Neural cell (in vitro differentiated cells): Measurements from ENCODE around the gene TMEM11. TPM values are rescaled to one million over a fixed set of nuclear protein-coding genes. Genes with fewer than 3 reads are reported as not detected.

Experiments
- H2AFZ ChIP-seq: fragments of 200-600, 300-800 bp; sonication (generic), shearing (Covaris generic); 2 replicates; pipeline ENCODE4 v1.6.0; 2014; ENCODE audit warnings: low read depth, mild to moderate bottlenecking, antibody characterized with exemption, low read length, moderate library complexity
- H3F3A ChIP-seq: fragments of 200-600 bp; shearing (Covaris generic); 2 replicates; pipeline ENCODE4 v1.6.1; 2016; ENCODE audit warnings: mild to moderate bottlenecking, moderate library complexity, mixed read lengths, antibody characterized with exemption, low read length; ENCODE audit not compliant: insufficient read depth, poor library complexity, severe bottlenecking
- H3K27ac ChIP-seq: fragments of 200-600, 300-800 bp; sonication (generic), shearing (Covaris generic); 2 replicates; pipeline ENCODE4 v1.5.1; 2014; ENCODE audit warnings: mild to moderate bottlenecking, low read length, moderate library complexity
- H3K27me3 ChIP-seq: fragments of 300-800, 200-600 bp; sonication (generic), shearing (Covaris generic); 2 replicates; pipeline ENCODE4 v1.6.0; 2014; ENCODE audit warnings: mild to moderate bottlenecking, low read depth, low read length, moderate library complexity; ENCODE audit not compliant: insufficient read depth
- H3K36me3 ChIP-seq: fragments of 300-800, 200-600 bp; sonication (generic), shearing (Covaris generic); 2 replicates; pipeline ENCODE4 v1.5.1; 2014; ENCODE audit warnings: mild to moderate bottlenecking, antibody characterized with exemption, low read length, moderate library complexity; ENCODE audit not compliant: insufficient read depth
- H3K4me2 ChIP-seq: fragments of 300-800, 200-600 bp; sonication (generic), shearing (Covaris generic); 2 replicates; pipeline ENCODE4 v1.6.0; 2014; ENCODE audit warnings: mild to moderate bottlenecking, low read length
- H3K4me3 ChIP-seq: fragments of 300-800, 200-600 bp; sonication (generic), shearing (Covaris generic); 2 replicates; pipeline ENCODE4 v1.5.1; 2014; ENCODE audit warnings: mild to moderate bottlenecking, low read length, moderate library complexity
- H3K79me2 ChIP-seq: fragments of 200-600 bp; shearing (Covaris generic); replicated peaks from 2 replicates; pipeline ENCODE4 v1.6.0; 2014; ENCODE audit warnings: mild to moderate bottlenecking, low read length, moderate library complexity; ENCODE audit not compliant: insufficient read depth
- H3K9ac ChIP-seq: fragments of 300-800, 200-600 bp; sonication (generic), shearing (Covaris generic); 2 replicates; pipeline ENCODE4 v1.6.1; 2016; ENCODE audit warnings: mild to moderate bottlenecking, low read length, mixed read lengths
- H3K9me2 ChIP-seq: fragments of 200-600 bp; shearing (Covaris generic); 2 replicates; pipeline ENCODE4 v1.6.1; 2016; ENCODE audit warnings: mild to moderate bottlenecking, low read length, mixed read lengths; ENCODE audit not compliant: insufficient read depth
- H3K9me3 ChIP-seq: fragments of 200-600, 300-800 bp; sonication (generic), shearing (Covaris generic); 2 replicates; pipeline ENCODE4 v1.6.1; 2016; ENCODE audit warnings: mild to moderate bottlenecking, mixed run types, low read length, moderate library complexity, mixed read lengths
- H4K20me1 ChIP-seq: fragments of 200-600 bp; shearing (Covaris generic); 2 replicates; pipeline ENCODE4 v1.6.1; 2016; ENCODE audit warnings: mild to moderate bottlenecking, mixed run types; ENCODE audit not compliant: insufficient read depth
- CTCF ChIP-seq: fragments of 450-650 bp; IDR thresholded peaks from 2 replicates; pipeline ENCODE4 v1.5.1; 2014; ENCODE audit warnings: antibody characterized with exemption, mild to moderate bottlenecking, moderate library complexity; ENCODE audit not compliant: poor library complexity, severe bottlenecking
- EP300 ChIP-seq: fragments of 450-650 bp; conservative IDR thresholded peaks from 2 replicates; pipeline ENCODE4 v1.6.1; 2014; ENCODE audit warnings: antibody characterized with exemption, mild to moderate bottlenecking, moderate library complexity; ENCODE audit not compliant: poor library complexity, severe bottlenecking
- EZH2 ChIP-seq: fragments of 200-600, 300-800 bp; shearing (Covaris generic), sonication (generic); IDR thresholded peaks from 2 replicates; pipeline ENCODE4 v1.6.1; 2014; ENCODE audit warnings: antibody characterized with exemption, low read length, borderline replicate concordance, mild to moderate bottlenecking; ENCODE audit not compliant: insufficient read depth, poor library complexity, severe bottlenecking
- MXI1 ChIP-seq: fragments of 450-650 bp; conservative IDR thresholded peaks from 2 replicates; pipeline ENCODE4 v1.6.1; 2014; ENCODE audit warnings: antibody characterized with exemption, mild to moderate bottlenecking; ENCODE audit not compliant: poor library complexity, severe bottlenecking
- POLR2AphosphoS5 ChIP-seq: IDR thresholded peaks from 2 replicates; pipeline ENCODE4 v1.6.1; 2012
- RAD21 ChIP-seq: fragments of 450-650 bp; conservative IDR thresholded peaks from 2 replicates; pipeline ENCODE4 v1.6.1; 2014; ENCODE audit warnings: antibody characterized with exemption, mild to moderate bottlenecking, moderate library complexity
- SMC3 ChIP-seq: fragments of 450-650 bp; conservative IDR thresholded peaks from 2 replicates; pipeline ENCODE4 v1.6.1; 2014; ENCODE audit warnings: antibody characterized with exemption, mild to moderate bottlenecking, moderate library complexity; ENCODE audit not compliant: poor library complexity
- TAF1 ChIP-seq: IDR thresholded peaks from 2 replicates; pipeline ENCODE4 v1.6.1; 2012; ENCODE audit warnings: low read depth
- polyA plus RNA-seq: library from polyadenylated mRNA; depleted of rRNA; stranded (reverse); fragments of >200 nt; gene quantifications from 2 replicates; pipeline ENCODE4 v1.2.3, GENCODE V29; 2014
- TF ChIP-seq, protein P1 (sequence below): IDR thresholded peaks from 2 replicates; pipeline ENCODE4 v1.6.1; 2012; ENCODE audit warnings: borderline replicate concordance

Gene TMEM11
- polyA plus RNA-seq, 1 donor from 2014 or later = 24.6 TPM

GRCh38 chr17:21240369-21241055 lies 26.6 kb upstream of the TMEM11 start (continued):
- no peak for TF ChIP-seq EZH2

DNA sequence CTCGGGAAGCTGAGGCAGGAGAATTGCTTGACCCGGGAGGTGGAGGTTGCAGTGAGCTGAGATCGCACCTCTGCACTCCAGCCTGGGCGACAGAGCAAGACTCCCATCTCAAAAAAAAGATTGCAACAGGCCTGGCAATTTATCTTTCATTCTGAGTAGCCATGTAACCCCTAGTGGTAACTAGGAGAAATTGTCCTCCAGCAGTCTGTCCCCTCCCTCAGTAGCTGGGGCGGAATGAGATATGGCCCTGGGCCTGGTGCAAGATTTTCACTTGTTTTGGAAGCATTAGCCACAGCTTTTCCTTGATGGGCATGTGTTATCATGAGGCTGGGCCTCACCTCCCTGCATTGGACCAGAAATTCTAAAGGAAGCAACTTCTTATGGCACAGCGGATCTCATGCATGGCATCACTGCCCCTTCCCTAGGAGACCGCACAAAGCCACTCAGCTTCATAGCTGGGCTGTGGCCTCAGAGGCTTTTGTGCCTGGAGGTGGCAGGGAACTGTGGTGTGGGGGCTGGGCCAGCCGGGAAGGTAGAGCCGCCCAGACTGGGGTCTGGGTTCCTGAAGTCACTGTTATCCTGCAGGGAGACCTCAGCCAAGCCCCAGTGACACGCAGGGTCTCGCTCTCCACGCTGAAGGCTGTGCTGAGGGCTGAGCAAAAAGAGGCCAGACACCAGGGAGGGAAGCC lies 25.9 kb upstream of the TMEM11 start:
- Histone ChIP-seq H3K4me2 (no peak overlapping the region), H3K27ac (no peak overlapping the region), H3K36me3 (no peaks in the 10 kb centered on the region), H2AFZ (no peak overlapping the region), H3K27me3 (no peaks in the 10 kb centered on the region), H4K20me1 (no peaks in the 10 kb centered on the region), H3F3A (no peaks in the 10 kb centered on the region), H3K79me2 (no peaks in the 10 kb centered on the region), H3K9me3 (no peaks in the 10 kb centered on the region), H3K4me3 (no peak overlapping the region), H3K9me2 (no peaks in the 10 kb centered on the region), H3K9ac (no peak overlapping the region)
- TF ChIP-seq RAD21 (no peak), POLR2AphosphoS5 (no peak), EP300 (no peak), CTCF (no peak), SMC3 (no peak), EZH2 (no peak), TAF1 (no peak), MXI1 (no peak)
- TF ChIP-seq, protein P1, sequence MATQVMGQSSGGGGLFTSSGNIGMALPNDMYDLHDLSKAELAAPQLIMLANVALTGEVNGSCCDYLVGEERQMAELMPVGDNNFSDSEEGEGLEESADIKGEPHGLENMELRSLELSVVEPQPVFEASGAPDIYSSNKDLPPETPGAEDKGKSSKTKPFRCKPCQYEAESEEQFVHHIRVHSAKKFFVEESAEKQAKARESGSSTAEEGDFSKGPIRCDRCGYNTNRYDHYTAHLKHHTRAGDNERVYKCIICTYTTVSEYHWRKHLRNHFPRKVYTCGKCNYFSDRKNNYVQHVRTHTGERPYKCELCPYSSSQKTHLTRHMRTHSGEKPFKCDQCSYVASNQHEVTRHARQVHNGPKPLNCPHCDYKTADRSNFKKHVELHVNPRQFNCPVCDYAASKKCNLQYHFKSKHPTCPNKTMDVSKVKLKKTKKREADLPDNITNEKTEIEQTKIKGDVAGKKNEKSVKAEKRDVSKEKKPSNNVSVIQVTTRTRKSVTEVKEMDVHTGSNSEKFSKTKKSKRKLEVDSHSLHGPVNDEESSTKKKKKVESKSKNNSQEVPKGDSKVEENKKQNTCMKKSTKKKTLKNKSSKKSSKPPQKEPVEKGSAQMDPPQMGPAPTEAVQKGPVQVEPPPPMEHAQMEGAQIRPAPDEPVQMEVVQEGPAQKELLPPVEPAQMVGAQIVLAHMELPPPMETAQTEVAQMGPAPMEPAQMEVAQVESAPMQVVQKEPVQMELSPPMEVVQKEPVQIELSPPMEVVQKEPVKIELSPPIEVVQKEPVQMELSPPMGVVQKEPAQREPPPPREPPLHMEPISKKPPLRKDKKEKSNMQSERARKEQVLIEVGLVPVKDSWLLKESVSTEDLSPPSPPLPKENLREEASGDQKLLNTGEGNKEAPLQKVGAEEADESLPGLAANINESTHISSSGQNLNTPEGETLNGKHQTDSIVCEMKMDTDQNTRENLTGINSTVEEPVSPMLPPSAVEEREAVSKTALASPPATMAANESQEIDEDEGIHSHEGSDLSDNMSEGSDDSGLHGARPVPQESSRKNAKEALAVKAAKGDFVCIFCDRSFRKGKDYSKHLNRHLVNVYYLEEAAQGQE = no peak

- Histone ChIP-seq H3K36me3 (no peaks in the 10 kb centered on the region), H3K9me2 (no peaks in the 10 kb centered on the region), H3K27me3 (no peaks in the 10 kb centered on the region), H4K20me1 (no peaks in the 10 kb centered on the region), H3K27ac (no peak overlapping the region), H3F3A (no peaks in the 10 kb centered on the region), H2AFZ (no peak overlapping the region), H3K4me2 (no peak overlapping the region), H3K9me3 (no peaks in the 10 kb centered on the region), H3K4me3 (no peak overlapping the region), H3K79me2 (no peaks in the 10 kb centered on the region), H3K9ac (no peak overlapping the region)
- TF ChIP-seq RAD21 (no peak), MXI1 (no peak), EZH2 (no peak), TAF1 (no peak), EP300 (no peak)
- TF ChIP-seq, protein P1 = no peak
Measured at GRCh38 chr17:21235921-21236320, 22.0 kb upstream of the TMEM11 start.
